TTC549 (cell line): Measurements from ENCODE around the gene GRK1.
"Not testable (repeated sequence)": the region's sequence is repeated elsewhere in the genome, so short reads cannot be mapped to it uniquely, and the experiment has no call there.

Experiments
- FAIRE-seq: peaks from 2 replicates; lab custom pipeline; 2012; peaks lifted over from hg19 to GRCh38; lab: Jason Lieb, UNC

GRK1 gene

DNA sequence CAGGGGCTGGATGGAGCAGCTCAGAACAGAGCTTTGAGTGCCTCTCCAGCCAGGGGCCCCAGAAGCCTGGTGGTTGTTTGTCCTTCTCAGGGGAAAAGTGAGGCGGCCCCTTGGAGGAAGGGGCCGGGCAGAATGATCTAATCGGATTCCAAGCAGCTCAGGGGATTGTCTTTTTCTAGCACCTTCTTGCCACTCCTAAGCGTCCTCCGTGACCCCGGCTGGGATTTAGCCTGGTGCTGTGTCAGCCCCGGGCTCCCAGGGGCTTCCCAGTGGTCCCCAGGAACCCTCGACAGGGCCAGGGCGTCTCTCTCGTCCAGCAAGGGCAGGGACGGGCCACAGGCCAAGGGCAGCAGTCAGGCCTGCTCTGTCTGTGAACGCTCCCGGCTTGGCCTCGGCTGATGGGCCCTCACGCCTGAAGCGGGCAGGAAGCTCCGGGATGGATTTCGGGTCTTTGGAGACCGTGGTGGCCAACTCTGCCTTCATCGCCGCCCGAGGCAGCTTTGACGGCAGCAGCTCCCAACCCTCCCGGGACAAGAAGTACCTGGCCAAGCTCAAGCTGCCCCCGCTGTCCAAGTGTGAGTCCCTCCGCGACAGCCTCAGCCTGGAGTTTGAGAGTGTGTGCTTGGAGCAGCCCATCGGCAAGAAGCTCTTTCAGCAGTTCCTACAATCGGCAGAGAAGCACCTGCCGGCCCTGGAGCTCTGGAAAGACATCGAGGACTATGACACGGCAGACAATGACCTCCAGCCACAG lies at the start of gene GRK1:
GRK1 (plus strand) TSS at position 269 of the 751 bp plus-strand sequence; CDS start at position 437, 168 bp downstream.
- FAIRE-seq: no peak

DNA sequence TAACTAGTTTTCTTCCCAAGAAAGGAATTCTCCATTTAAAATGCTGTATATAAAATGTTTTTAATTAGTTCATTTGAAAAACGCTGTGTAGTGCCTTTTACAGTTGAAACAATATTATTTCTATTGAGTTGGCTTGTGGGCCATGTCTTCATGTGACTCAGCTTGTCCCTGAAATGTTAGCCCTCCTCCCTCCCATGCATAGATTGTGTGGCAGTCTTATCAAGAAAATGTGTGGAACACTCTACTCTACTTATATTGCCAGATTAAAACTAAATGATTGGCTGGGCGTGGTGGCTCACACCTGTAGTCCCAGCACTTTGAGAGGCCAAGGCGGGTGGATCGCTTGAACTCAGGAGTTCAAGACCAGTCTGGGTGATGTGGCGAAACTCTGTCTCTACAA lies 49.1 kb upstream of the GRK1 start:
- FAIRE-seq: no peak

DNA sequence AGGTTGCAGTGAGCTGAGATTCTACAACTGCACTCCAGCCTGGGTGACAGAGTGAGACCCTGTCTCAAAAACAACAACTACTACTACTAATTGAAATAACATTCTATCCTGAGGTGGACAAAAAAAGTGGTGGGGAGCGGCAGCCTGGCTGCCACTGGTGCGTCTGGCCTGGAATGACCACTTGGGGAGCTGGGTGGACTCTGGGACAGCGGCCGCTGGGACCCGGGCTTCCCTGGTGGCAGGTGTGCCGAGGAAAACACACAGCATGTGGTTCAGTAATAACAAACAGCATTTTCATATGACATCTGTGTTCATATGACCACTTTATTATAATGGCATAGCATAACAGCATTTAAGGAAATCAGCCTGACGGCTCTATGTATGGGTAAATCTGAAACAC lies 48.6 kb upstream of the GRK1 start:
- no peak for FAIRE-seq

DNA sequence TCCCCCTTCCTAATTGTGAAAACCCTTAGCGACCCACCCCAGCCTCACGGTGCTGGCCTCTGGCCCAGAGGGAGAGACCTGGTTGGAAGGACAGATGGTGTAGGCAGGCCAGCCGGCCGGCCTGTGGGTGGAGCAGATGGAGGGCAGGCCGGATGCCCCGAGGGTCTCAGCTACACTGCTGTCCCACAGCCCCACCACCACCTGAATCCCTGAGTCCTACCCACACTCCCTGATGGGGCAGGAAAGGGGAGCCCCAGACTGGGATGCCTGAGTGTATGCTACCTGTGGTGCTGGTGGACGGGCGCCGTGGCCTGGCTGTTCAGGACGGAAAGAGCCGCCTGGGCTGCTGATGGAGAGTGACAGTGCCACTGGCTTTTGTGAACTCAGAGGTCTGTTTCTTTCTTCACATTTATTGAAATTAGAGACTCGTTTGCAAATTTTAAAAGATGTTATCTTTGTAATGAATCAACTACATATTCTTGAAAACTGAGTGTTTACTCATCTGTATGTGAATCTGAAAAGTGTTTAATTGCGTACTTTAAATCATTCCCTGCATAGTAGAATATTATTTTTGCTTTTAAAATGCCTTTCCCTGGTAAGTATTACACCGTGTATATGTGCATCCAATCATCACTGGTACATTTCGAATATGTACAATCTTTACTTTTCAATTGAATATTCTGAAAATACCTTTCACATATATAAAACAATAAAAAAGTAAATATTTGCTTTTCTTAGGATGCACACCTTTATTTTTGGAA lies 46.8 kb upstream of the GRK1 start:
- FAIRE-seq: no peak

DNA sequence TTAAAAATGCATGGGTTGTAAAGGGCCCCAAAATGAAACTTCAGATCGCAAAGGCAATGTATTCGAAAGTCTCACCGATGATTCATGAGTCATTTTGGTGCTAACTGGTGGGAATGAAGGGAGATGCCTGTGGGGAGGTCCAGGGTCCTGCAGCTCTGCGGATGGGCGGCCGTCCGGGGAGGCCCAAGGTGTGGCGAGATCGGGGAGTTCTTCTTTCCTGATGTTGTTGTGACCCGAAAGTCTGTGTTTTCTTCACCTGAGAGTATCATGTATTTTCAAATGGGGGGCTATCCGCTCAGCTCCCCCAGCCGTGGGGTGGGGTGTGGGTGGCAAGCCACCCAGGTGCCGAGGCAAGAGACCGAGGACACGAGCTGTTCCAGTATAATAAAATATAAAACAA lies 46.0 kb upstream of the GRK1 start:
- FAIRE-seq: no peak

DNA sequence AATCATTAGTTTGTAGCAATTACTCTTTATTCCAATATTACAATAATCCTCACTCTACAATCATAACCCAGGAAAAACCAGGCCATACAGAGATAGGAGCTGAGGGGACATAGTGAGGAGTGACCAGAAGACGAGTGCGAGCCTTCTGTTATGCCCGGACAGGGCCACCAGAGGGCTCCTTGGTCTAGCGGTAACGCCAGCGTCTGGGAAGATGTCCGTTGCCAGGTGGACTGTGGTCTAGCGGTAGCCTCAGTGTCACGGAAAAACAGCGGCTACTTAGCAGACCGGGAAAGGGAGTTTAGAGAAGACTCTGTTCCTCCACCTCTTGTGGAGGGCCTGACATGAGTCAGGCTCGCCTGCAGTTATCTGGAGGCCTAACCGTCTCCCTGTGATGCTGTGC lies 45.5 kb upstream of the GRK1 start:
- FAIRE-seq: not testable (repeated sequence)

DNA sequence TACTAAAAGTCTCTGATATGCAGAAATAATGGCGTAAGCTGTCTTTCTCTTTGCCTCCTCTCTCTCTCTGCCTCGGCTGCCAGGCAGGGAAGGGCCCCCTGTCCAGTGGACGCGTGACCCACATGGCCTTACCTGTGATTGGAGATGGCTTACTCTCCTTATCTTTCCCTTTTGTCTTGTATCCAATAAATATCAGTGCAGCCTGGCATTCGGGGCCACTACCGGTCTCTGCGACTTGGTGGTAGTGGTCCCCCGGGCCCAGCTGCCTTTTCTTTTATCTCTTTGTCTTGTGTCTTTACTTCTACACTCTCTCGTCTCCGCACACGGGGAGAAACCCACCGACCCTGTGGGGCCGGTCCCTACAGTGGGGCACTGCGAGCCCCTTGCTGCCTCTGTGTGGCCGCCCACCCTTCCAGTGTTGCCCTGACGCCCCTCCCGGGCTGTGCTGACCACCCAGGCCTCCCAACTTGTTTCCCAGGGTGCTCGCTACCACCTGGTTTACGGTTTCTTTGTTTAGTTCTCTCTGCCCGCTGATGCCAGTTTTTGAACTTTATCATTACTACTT lies 45.0 kb upstream of the GRK1 start:
- FAIRE-seq: not testable (repeated sequence)

DNA sequence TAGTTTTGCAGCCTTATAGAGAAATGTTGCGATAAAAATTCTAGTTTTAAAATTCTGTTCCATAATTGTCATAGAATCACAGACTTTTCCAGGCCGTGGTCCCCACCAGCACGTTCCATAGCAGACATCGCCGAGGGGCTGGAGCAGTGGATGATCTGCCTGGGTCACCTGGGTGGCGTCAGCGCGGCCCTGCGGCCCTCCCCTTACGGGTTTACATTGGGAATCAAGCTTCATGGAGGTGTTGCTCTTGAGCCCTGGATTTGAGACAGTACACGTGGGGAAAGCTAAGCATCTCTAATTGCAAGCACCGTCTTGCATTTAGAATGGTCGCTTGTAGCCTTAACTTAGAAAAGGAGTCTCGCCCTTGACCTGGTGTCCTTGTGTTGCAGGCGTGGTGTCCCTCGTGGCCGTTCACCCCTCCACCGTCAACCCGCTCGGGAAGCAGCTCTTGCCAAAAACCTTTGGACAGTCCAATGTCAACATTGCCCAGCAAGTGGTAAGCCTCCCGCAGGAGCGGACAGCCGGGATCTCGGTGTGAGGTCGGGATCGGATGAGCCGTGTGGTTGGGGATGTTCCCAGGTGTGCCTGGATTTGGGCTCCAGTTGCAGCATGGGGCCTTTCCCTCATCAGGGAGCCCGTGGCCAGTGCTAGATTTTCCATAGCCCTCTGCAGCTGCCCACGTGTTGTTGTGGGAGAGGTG lies 44.1 kb upstream of the GRK1 start:
- FAIRE-seq: no peak

DNA sequence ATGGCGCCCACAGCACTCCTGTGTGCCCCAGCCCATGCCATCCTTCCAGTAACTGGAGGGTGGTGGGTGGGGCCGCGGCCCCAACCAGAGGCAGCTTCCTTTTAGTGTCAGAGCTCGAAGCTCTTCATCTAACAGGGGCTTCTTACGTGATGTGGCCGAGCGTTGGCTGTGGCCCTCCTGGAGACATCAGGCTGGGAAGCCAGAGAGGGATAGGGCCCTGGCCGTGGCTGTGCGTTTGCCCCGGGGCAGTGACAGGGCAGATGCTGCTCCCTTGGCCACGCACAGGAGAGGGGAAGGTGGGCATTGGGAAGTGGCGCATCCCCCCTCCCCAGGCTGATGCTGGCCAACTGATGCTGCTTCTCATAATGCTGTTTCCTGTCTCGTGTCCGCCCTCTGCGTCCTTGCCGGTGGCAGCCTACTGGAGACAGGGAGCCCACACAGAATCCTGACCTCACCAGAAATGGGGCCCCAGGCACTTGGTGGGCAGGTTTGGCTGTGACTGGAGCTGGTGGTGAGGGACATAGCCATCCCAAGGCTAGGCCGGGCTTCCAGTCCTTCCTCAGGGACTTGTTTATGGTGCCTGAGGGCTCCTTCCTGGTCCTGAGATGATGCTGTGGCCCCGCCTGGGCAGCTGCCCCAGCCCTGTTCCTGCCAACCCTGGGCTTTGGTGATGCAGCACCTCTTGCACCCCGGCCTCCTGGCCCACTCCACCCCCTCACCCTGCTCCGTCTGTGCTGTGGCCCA lies 43.4 kb upstream of the GRK1 start:
- FAIRE-seq: no peak

DNA sequence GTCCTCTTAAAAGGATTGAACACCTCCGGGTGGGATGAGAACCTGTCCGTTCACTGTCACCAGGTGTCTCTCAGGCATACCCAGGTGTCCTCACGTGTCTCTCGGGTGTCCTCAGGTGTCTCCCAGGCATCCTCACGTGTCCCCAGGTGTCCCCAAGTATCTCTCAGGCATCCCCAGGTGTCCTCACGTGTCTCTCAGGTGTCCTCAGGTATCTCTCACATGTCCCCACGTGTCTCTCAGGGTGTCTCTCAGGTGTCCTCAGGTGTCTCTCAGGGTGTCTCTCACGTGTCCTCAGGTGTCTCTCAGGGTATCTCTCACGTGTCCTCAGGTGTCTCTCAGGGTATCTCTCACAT lies 42.8 kb upstream of the GRK1 start:
- FAIRE-seq: no peak

DNA sequence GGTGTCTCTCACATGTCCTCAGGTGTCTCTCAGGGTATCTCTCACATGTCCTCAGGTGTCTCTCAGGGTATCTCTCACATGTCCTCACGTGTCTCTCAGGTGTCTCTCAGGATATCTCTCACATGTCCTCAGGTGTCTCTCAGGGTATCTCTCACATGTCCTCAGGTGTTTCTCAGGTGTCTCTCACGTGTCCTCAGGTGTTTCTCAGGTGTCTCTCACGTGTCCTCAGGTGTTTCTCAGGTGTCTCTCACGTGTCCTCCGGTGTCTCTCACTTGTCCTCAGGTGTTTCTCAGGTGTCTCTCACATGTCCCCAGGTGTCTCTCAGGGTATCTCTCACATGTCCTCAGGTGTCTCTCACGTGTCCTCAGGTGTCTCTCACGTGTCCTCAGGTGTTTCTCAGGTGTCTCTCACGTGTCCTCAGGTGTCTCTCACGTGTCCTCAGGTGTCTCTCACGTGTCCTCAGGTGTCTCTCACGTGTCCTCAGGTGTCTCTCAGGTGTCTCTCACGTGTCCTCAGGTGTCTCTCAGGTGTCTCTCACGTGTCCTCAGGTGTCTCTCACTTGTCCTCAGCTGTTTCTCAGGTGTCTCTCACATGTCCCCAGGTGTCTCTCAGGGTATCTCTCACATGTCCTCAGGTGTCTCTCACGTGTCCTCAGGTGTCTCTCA lies 42.2 kb upstream of the GRK1 start:
- not testable (repeated sequence) for FAIRE-seq

DNA sequence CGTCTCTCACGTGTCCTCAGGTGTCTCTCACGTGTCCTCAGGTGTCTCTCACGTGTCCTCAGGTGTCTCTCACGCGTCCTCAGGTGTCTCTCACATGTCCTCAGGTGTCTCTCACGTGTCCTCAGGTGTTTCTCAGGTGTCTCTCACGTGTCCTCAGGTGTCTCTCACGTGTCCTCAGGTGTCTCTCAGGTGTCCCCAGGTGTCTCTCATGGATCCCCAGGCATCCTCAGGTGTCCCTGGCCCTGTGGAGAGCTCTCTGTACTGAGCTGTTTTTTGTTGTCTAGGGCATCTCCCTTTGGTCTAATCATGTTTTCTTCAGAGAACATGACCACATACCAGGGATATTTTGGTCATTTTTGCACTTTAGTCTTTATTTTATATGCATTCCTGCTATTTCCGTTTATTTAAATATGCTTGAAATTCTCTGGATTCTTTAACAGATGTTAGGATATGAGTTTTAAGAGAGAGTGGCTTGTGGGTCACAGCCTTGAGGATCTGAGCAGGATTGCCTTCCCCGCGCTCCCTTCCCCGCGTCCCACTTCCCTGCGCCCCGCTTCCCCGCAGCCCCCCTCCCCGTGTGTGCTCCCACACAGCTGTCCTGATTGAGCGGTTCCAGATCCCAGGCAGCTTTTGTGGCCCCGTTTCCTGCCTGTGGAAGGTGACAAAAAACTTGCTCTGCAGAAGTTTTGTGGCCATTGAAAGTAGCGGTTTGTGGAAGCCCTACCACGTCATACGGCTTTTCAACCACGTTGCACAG lies 40.9 kb upstream of the GRK1 start:
- FAIRE-seq: no peak

DNA sequence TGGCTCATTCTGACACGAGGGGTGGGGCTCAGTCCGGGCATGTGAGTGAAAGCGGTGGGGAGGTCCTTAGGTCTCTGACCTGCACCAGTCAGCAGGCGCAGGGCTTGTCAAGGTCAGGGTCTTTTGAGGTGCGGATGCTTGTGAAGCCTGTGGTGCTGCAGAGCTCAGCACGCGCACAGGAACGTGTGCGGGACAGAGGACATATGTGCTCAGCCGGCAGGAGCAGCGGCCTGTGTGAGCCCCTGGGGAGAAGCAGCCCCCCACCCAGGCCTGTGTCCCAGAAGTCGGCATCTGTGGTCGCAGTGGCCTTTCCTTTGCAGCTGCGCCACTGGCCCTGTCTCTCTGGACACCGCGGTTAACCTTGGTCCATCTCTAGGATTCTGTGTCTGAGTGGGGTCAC lies 39.9 kb upstream of the GRK1 start:
- FAIRE-seq: no peak

DNA sequence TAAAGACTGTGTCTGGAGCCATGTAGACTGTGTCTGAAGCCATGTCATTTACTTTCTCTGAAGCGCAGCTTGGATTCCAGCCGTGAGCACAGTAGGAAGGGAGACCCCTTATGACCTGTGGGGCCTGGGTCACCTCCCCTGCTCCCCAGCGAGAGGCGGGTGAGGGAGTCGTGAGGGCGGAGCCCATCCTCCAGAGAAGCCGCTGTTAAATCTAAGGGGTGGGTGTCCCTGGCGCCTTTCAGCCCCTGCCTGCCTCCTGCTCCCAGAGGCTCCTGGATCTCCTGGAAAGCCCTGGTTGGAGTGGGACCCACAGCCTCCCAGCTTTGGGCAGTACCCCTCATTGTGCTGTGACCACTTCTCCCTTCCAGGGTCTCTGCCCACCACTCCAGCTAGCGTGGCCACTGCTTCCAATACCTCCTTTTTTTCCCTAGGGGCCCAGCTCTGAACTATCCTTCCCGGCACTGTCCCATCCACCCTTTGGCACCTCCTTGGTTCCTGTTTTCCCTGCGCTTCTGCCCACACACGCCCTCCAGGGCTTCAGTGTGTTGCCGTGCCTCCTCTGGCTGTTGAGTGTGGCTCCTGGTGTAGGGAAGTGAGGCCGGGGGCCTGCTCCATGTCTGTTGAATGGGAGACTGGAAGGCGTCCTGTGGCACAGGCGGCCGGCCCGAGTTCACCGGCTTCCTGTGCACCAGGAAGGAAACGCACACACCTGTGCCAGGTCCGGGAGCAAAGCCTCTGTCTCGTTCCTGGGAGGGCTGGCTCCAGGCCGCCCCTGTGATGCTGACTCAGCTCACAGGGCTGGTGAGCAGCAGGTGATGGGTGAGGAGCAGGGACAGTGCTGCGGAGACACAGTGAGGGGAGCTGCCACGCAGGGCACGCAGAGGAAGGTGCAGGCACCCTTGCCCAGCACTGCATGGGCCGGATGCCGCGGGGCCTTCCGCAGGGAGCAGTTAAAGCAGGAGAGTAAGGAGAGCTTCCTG lies 38.4 kb upstream of the GRK1 start:
- no peak for FAIRE-seq

DNA sequence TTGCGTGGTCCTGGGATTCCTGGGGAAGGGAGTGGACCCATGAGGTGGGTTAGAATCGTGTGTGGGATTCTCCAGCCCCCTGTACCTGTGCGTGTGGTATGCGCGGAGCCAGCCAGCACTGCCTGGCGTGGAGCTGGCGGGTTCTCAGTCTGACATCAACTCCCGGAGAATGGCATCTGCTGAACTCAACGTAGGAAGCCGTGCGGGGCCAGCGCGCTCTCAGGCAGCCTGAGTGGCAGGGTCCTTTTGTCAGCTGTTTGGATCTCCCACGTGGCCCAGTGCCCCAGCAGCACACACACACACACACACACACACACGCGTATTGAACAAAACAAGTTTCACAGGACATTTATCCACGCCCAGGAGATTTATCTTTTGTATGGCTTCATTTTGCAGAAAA lies 37.2 kb upstream of the GRK1 start:
- no peak for FAIRE-seq

DNA sequence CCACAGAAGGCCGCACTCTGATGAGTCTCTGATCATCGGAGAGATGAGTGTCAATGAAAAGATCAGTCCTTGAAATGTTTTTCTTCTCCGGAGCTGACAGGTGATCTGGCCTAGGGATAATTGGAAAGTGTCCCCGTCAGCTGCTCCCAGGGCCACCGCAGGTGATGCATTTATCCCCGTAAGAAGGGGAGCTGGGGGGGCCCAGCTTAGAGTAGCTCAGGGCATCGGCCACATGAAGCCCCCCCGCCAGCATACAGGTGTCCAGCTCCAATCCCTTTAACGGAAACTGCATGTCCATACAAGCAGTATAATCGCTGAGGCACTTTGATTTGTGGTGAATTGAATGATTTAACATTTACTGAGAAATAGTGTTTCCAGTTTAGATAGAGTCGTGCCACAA lies 36.7 kb upstream of the GRK1 start:
- FAIRE-seq: no peak

DNA sequence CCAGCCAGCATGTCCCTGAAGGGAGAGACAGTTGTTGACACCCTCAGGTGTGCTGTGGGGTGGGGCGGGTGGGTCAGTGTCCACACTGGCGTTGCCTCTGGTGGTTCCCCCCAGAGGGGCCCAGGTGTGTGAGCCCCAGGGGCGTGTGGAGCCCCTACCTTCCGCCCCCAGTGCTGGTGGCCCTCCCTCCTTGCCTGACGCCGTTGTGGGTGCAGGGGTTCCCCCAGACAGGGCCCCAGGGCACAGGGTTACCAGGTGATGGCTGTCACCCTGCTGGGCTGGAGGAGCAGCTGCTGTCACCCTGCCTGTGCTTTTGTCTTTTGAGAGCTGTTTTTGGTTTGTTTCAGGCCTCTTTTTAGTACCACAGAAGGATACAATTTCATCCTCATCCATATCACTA lies 36.2 kb upstream of the GRK1 start:
- no peak for FAIRE-seq

DNA sequence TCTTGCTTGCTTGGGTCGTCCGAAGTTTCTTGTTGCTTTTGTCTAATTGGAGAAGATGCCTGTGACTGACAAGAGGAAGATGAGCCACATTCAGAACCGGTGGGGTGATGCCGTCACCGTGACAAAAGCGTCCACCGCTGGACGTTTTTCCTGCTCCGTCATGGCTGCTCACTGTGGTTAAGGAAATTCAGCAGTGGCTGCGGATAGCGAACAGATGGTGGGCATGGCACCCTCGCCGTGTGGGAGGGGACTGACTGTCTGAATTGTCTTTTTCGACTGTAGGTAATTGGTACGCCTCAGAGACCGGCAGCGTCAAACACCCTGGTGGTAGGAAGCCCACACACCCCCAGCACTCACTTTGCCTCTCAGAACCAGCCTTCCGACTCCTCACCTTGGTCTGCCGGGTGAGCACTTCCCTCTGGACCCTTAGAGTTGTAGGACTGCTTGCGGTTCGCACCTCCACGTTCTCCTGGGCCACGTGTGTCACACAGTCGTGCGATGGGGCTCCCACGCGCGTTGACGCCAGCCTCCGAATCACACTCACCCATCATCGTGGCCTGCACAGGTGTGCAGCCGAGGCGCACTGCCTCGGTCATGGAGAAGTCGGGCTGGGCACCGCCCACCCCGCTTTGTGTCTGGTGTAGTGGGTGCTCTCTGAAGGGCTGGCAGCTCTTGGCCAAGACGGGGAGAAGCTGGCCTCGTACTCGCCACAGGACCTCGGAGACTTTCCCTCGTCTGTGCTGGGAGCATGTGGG lies 35.5 kb upstream of the GRK1 start:
- no peak for FAIRE-seq
